Ammon's horn (tissue), 1 donor: ENCODE results near the gene PIRT.

ENCODE experiments used
- DNase-seq: peaks from one replicate; pipeline ENCODE4 v3.0.0-alpha.2; 2016; ENCODE audit warnings: low spot score

PIRT gene

GRCh38 chr17:10787306-10788045, 50.4 kb downstream of the PIRT start:
- DNase-seq = no peak

- no peak for DNase-seq
Measured at GRCh38 chr17:10785295-10785694, 52.6 kb downstream of the PIRT start.

DNA sequence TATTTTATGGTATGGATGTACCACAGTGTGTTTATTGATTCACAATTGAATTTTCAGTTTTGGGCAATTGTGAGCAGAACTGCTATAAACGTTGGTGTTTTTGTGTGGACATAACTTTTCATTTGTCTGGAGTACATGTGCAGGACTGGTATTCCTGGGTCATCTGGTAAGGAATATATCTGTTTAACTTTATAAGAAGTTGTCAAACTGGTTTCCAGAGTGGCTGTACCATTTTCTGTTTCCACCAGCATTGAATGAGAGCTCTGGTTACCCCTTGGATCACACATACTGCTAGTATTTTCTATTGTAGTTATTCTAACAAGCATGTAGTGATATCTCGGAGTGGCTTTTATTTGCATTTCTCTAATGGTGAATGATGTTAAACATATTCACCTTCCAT, 58.3 kb downstream of the PIRT start:
- DNase-seq = no peak

- DNase-seq = no peak
Measured at GRCh38 chr17:10777890-10778289, 60.0 kb downstream of the PIRT start.

- no peak for DNase-seq
Measured at GRCh38 chr17:10777131-10777807, 60.6 kb downstream of the PIRT start.

DNA sequence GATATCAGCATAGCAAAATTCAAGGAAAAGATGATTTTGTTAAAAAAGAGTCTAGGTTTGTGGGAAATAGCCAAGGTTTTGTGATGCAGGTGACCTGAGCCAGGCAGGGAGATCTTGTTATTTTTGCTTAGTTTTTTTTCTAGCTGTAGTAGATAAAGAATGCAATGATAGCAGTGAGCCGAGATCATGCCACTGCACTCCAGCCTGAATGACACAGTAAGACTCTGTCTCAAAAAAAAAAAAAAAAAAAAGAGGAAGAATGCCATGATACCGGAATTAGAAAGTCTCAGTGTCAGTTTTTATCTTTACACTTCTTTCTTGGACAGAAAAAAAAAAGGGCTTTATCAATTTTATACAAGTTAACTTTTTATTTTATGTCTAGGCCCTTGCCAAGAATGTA, 61.5 kb downstream of the PIRT start:
- DNase-seq = no peak

DNA sequence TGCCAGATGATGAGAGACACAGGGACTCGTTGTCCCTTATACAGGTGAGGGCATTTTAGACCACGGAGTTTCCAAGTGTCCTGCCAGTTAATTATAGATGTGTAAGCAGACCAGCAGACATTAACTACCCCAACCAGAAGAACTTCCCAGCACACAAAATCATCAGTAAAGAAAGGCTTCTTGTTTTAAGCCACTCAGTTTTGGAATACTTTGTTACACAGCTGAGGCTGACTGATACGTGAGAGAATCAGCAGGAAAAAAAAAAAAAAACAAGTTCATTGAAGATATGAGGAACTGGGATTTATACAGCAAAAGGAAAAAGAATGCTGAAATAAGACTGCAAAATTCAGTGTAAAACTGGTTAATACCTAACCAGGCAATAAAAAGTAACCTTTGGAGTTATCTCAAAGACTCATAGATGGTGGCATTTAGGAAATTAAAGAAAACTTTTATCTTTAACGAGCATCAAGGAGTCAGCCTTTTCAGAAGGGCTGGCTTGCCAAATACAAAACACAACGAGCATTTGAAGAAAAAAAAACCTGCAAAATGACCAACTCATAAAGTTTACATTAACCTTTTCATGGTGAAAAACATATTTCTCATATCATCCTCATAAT, 62.0 kb downstream of the PIRT start:
- DNase-seq = no peak

DNA sequence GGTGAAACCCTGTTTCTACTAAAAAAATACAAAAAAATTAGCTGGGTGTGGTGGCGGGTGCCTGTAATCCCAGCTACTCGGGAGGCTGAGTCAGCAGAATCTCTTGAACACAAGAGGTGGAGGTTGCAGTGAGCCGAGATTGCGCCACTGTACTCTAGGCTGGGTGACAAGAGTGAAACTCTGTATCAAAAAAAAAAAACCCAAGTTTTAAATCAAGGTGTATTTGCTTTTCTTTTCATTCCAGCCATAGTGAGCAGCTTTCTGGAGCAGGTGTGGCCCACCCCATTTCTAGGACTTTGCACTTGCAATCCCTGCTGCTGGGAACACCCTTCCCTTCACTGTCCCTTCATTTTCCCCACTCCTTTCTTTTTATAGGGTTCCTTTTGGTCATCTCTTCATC, 62.8 kb downstream of the PIRT start:
- no peak for DNase-seq

DNA sequence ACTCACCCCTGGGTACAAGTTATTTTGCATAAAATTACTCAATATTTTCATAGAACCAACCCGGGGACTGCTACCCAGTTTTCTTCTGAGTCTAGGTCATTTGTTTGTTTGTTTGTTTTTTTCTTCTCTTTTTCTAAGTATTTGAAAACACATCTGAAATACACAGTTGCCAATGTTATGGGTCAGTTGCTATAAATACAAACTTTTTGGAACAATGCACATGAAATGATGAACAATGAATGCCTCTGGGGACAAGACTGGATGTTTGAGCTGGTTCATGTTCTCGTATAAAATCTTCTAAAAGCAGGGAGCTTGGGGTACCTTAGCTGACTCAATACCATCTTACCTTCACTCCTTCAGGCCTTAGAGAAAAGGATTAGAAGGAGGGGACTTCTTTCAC, 64.5 kb downstream of the PIRT start:
- DNase-seq = no peak
